IMR-90 (cell line): ENCODE results near the gene MTG1. TPM values are rescaled to one million over a fixed set of nuclear protein-coding genes. Genes with fewer than 3 reads are reported as not detected.

Experiments
- ATAC-seq: fragments of 200-7000 bp; cut with Tn5 transposase; 2 replicates; pipeline ENCODE4 v1.9.1; 2020; ENCODE audit warnings: low read depth, mild to moderate bottlenecking, moderate library complexity
- BruUV-seq: library from RNA; stranded (reverse); fragments of 400-500 nt; replicated peaks from 2 replicates; lab custom pipeline; 2021; lab: Mats Ljungman, UMichigan
- CTCF ChIA-PET: fragments of 300-600 bp; formaldehyde crosslinking; extraction: SDS; loops from one replicate; lab custom pipeline; 2021; ENCODE audit warnings: antibody characterized with exemption; lab: Yijun Ruan, JAX
- POLR2A ChIA-PET: fragments of 300-600 bp; sonication (Branson Sonifier 250); formaldehyde crosslinking; loops from one replicate; lab custom pipeline; 2022; ENCODE audit warnings: antibody characterized with exemption; ENCODE audit not compliant: unreplicated experiment; lab: Charles Lee
- DNase-seq: peaks from one replicate; pipeline ENCODE4 v3.0.0; 2013
- H2AFZ ChIP-seq: replicated peaks from 2 replicates; pipeline ENCODE3; 2013; ENCODE audit warnings: low read length, mild to moderate bottlenecking; ENCODE audit not compliant: poor library complexity
- H2AK5ac ChIP-seq: 2 replicates; pipeline ENCODE4 v1.6.1; 2013; ENCODE audit warnings: low read depth, low read length, inconsistent platforms
- H2AK9ac ChIP-seq: replicated peaks from 2 replicates; pipeline ENCODE3; 2013; ENCODE audit warnings: mild to moderate bottlenecking, low read depth, low read length, moderate library complexity; ENCODE audit not compliant: poor library complexity
- H2BK120ac ChIP-seq: 2 replicates; pipeline ENCODE4 v1.6.1; 2013; ENCODE audit warnings: low read depth, low read length, inconsistent platforms
- H2BK15ac ChIP-seq: 3 replicates; pipeline ENCODE4 v1.6.1; 2013; ENCODE audit warnings: low read depth, low read length, inconsistent platforms
- H2BK20ac ChIP-seq: 2 replicates; pipeline ENCODE4 v1.6.1; 2013; ENCODE audit warnings: low read depth, mild to moderate bottlenecking, inconsistent platforms, low read length, moderate library complexity
- H2BK5ac ChIP-seq: 2 replicates; pipeline ENCODE4 v1.6.1; 2013; ENCODE audit warnings: mild to moderate bottlenecking, low read depth, low read length, inconsistent platforms; ENCODE audit not compliant: poor library complexity, severe bottlenecking
- H3K14ac ChIP-seq: replicated peaks from 2 replicates; pipeline ENCODE4 v1.6.1; 2013; ENCODE audit warnings: low read depth, low read length, inconsistent platforms
- H3K18ac ChIP-seq: 2 replicates; pipeline ENCODE4 v1.6.1; 2013; ENCODE audit warnings: low read depth, low read length, control low read depth
- H3K23ac ChIP-seq: 2 replicates; pipeline ENCODE4 v1.6.1; 2013; ENCODE audit warnings: low read depth, low read length, inconsistent platforms
- H3K27ac ChIP-seq: 2 replicates; pipeline ENCODE4 v1.5.1; 2013; ENCODE audit warnings: mild to moderate bottlenecking, control low read depth, low read length; ENCODE audit not compliant: insufficient read depth
- H3K27me3 ChIP-seq: 2 replicates; pipeline ENCODE4 v1.6.1; 2013; ENCODE audit warnings: low read length; ENCODE audit not compliant: control insufficient read depth, insufficient read depth
- H3K36me3 ChIP-seq: 2 replicates; pipeline ENCODE4 v1.6.1; 2013; ENCODE audit warnings: low read length, mixed read lengths; ENCODE audit not compliant: control insufficient read depth, insufficient read depth
- H3K4ac ChIP-seq: 2 replicates; pipeline ENCODE4 v1.6.1; 2013; ENCODE audit warnings: low read depth, low read length, inconsistent platforms
- H3K4me1 ChIP-seq: 2 replicates; pipeline ENCODE4 v1.6.1; 2013; ENCODE audit warnings: low read length, mixed read lengths; ENCODE audit not compliant: control insufficient read depth, insufficient read depth
- H3K4me2 ChIP-seq: 2 replicates; pipeline ENCODE4 v1.6.1; 2013; ENCODE audit warnings: low read depth, mild to moderate bottlenecking, control low read depth, low read length, moderate library complexity
- H3K4me3 ChIP-seq: 2 replicates; pipeline ENCODE4 v1.5.1; 2013; ENCODE audit warnings: low read depth, mild to moderate bottlenecking, control low read depth, low read length, moderate library complexity; ENCODE audit not compliant: insufficient read depth
- H3K56ac ChIP-seq: 2 replicates; pipeline ENCODE4 v1.6.1; 2013; ENCODE audit warnings: low read length, inconsistent platforms; ENCODE audit not compliant: insufficient read depth; ENCODE audit errors: extremely low read depth
- H3K79me1 ChIP-seq, 2 experiments: 2 replicates each; pipeline ENCODE4 v1.6.1; 2013; ENCODE audit warnings: low read length in 2 of 2, inconsistent platforms in 1 of 2, low read depth in 1 of 2
- H3K9ac ChIP-seq: 2 replicates; pipeline ENCODE4 v1.6.1; 2013; ENCODE audit warnings: low read depth, low read length, control low read depth
- H3K9me1 ChIP-seq: 2 replicates; pipeline ENCODE4 v1.6.1; 2013; ENCODE audit warnings: low read length, inconsistent platforms; ENCODE audit not compliant: insufficient read depth
- H3K9me3 ChIP-seq: 2 replicates; pipeline ENCODE4 v1.6.1; 2013; ENCODE audit warnings: low read length; ENCODE audit not compliant: control insufficient read depth, insufficient read depth
- H4K20me1 ChIP-seq: 2 replicates; pipeline ENCODE4 v1.6.1; 2013; ENCODE audit warnings: low read length, inconsistent platforms; ENCODE audit not compliant: insufficient read depth
- H4K5ac ChIP-seq: 2 replicates; pipeline ENCODE4 v1.6.1; 2013; ENCODE audit warnings: mild to moderate bottlenecking, low read depth, low read length, control low read depth
- H4K8ac ChIP-seq, 2 experiments: 2 replicates each; pipeline ENCODE4 v1.6.1; 2013; ENCODE audit warnings: low read depth in 2 of 2, low read length in 2 of 2, control low read depth in 1 of 2, inconsistent platforms in 1 of 2
- H4K91ac ChIP-seq: 2 replicates; pipeline ENCODE4 v1.6.1; 2013; ENCODE audit warnings: low read depth, low read length, inconsistent platforms; ENCODE audit not compliant: insufficient read depth
- BHLHE40 ChIP-seq: fragments of 150-350 bp; IDR thresholded peaks from 2 replicates; pipeline ENCODE4 v1.6.1; 2016; ENCODE audit warnings: mild to moderate bottlenecking, low read depth, low read length
- CEBPB ChIP-seq: IDR thresholded peaks from 2 replicates; pipeline ENCODE4 v1.6.1; 2012; ENCODE audit warnings: low read depth, low read length, improper control_type of control experiment
- CHD1 ChIP-seq: IDR thresholded peaks from 2 replicates; pipeline ENCODE4 v1.6.1; 2012; ENCODE audit warnings: low read depth, low read length, improper control_type of control experiment
- CTCF ChIP-seq: conservative IDR thresholded peaks from 2 replicates; pipeline ENCODE4 v1.5.1; 2012; ENCODE audit warnings: mild to moderate bottlenecking, low read depth, low read length, improper control_type of control experiment
- ELK1 ChIP-seq: fragments of 150-350 bp; IDR thresholded peaks from 2 replicates; pipeline ENCODE4 v1.6.1; 2016; ENCODE audit warnings: low read depth, mild to moderate bottlenecking, low read length, moderate library complexity, borderline replicate concordance
- FOS ChIP-seq: fragments of 150-350 bp; IDR thresholded peaks from 2 replicates; pipeline ENCODE4 v1.6.1; 2016; ENCODE audit warnings: low read depth, low read length
- MAFK ChIP-seq: IDR thresholded peaks from 2 replicates; pipeline ENCODE4 v1.6.1; 2012; ENCODE audit warnings: low read depth, low read length, improper control_type of control experiment
- MAZ ChIP-seq: IDR thresholded peaks from 2 replicates; pipeline ENCODE4 v1.6.1; 2012; ENCODE audit warnings: low read depth, mild to moderate bottlenecking, low read length, improper control_type of control experiment, moderate library complexity, borderline replicate concordance
- MXI1 ChIP-seq: IDR thresholded peaks from 2 replicates; pipeline ENCODE4 v1.6.1; 2012; ENCODE audit warnings: low read depth, mild to moderate bottlenecking, low read length, moderate library complexity, borderline replicate concordance
- NFE2L2 ChIP-seq: fragments of 150-350 bp; IDR thresholded peaks from 2 replicates; pipeline ENCODE4 v1.6.1; 2016; ENCODE audit warnings: low read depth, mild to moderate bottlenecking, low read length
- POLR2A ChIP-seq: IDR thresholded peaks from 2 replicates; pipeline ENCODE4 v1.6.1; 2012; ENCODE audit warnings: mild to moderate bottlenecking, low read depth, low read length
- RAD21 ChIP-seq: IDR thresholded peaks from 2 replicates; pipeline ENCODE4 v1.6.1; 2012; ENCODE audit warnings: low read length, improper control_type of control experiment
- RCOR1 ChIP-seq: IDR thresholded peaks from 2 replicates; pipeline ENCODE4 v1.6.1; 2012; ENCODE audit warnings: mild to moderate bottlenecking, low read length, improper control_type of control experiment; ENCODE audit not compliant: insufficient replicate concordance
- RFX5 ChIP-seq: IDR thresholded peaks from 2 replicates; pipeline ENCODE4 v1.8.0; 2012; ENCODE audit warnings: low read depth, mild to moderate bottlenecking, low read length, moderate library complexity
- SMC3 ChIP-seq: fragments of 150-350 bp; IDR thresholded peaks from 2 replicates; pipeline ENCODE4 v1.6.1; 2016; ENCODE audit warnings: low read depth, mild to moderate bottlenecking, antibody characterized with exemption, low read length, moderate library complexity
- USF2 ChIP-seq: fragments of 150-350 bp; IDR thresholded peaks from 2 replicates; pipeline ENCODE4 v1.6.1; 2017; ENCODE audit warnings: mild to moderate bottlenecking, antibody characterized with exemption, low read length, low read depth
- whole genome bisulfite sequencing, 2 experiments: methylation state at CpG; one replicate each; pipeline versions ENCODE4 v1.1.5 to v1.1.7; 2013; ENCODE audit warnings: missing lambda C conversion rate in 2 of 2; ENCODE audit not compliant: insufficient read length in 1 of 2; ENCODE audit errors: extremely low coverage in 2 of 2; 5-methylcytosine and 5-hydroxymethylcytosine counted together
- dilution Hi-C: fragments of 300-500 bp; cut with HindIII; formaldehyde crosslinking; loops from one replicate; pipeline ENCODE4 v1.14.3; 2018; ENCODE audit warnings: low sequenced_read_pairs; ENCODE audit not compliant: unreplicated experiment
- in situ Hi-C: fragments of 300-500 bp; cut with MboI; formaldehyde crosslinking; loops from 3 replicates; pipeline ENCODE4 v1.14.3; 2019; ENCODE audit warnings: low sequenced_read_pairs, inconsistent platforms, mixed read lengths
- intact Hi-C: fragments of 100-400 bp; cut with micrococcal nuclease; formaldehyde crosslinking; loops from 2 replicates; pipeline ENCODE4 v1.10.0; 2022
- polyA plus RNA-seq, 3 experiments: library from polyadenylated mRNA; depleted of rRNA; stranded (reverse); fragments of >200 nt; gene quantifications; 2 replicates each; pipeline ENCODE4 v1.2.3, GENCODE V29; 2012; ENCODE audit warnings: low replicate concordance in 1 of 3
- total RNA-seq: library from RNA; depleted of rRNA; stranded (reverse); fragments of >200 nt; gene quantifications from 2 replicates; pipeline ENCODE4 v1.2.3, GENCODE V29; 2012

MTG1 gene
- total and polyA plus RNA-seq, 2 of the 4 experiments (the other 2 are of a cell fraction): 38.5 to 64.8 TPM

GRCh38 chr10:133361227-133361626, 32.7 kb upstream of the MTG1 start:
- H3K9me1 ChIP-seq: no peaks in the 10 kb centered on the region; the same call in 1 of the 2 replicates
- no peak overlapping the region for H3K4ac ChIP-seq
- no peaks in the 10 kb centered on the region; the same call in 1 of the 2 replicates for H4K20me1 ChIP-seq
- no peak overlapping the region for H3K4me3 ChIP-seq
- intact Hi-C loops (no loop called here), in situ Hi-C loops (no loop called here), dilution Hi-C loops (no loop called here)
- no peak for DNase-seq
- peaks cover 36% of the 10 kb centered on the region for H3K36me3 ChIP-seq
- H3K4me1 ChIP-seq: peaks cover 6% of the 10 kb centered on the region; the same call in 1 of the 2 replicates
- H2AFZ ChIP-seq: no peak overlapping the region
- H2AK9ac ChIP-seq: no peak overlapping the region
- no peak overlapping the region for H3K23ac ChIP-seq
- no peak overlapping the region for H3K27ac ChIP-seq
- ChIA-PET CTCF (no interaction called here), POLR2A (no interaction called here)
- H4K5ac ChIP-seq: no peak overlapping the region
- no peak overlapping the region for H2BK20ac ChIP-seq
- peaks cover 6 to 11% of the 10 kb centered on the region in 2 experiments; a peak in 2 of 4 replicates for H3K79me1 ChIP-seq
- no peak overlapping the region for H2BK120ac ChIP-seq
- H3K14ac ChIP-seq: no peak overlapping the region
- no peak overlapping the region for H2AK5ac ChIP-seq
- H3K9ac ChIP-seq: no peak overlapping the region
- no peak overlapping the region for H3K18ac ChIP-seq
- no peak overlapping the region for H2BK5ac ChIP-seq
- no peak for ATAC-seq
- no peak overlapping the region for H2BK15ac ChIP-seq
- H3K9me3 ChIP-seq: no peaks in the 10 kb centered on the region
- TF ChIP-seq POLR2A (no peak), RCOR1 (no peak), MXI1 (no peak), MAZ (no peak), SMC3 (no peak), RFX5 (no peak), ELK1 (no peak), MAFK (no peak), USF2 (no peak), FOS (no peak), BHLHE40 (no peak), NFE2L2 (no peak), CTCF (no peak), CEBPB (no peak), CHD1 (no peak), RAD21 (no peak)
- H4K8ac ChIP-seq: no peak overlapping the region
- H3K27me3 ChIP-seq: no peaks in the 10 kb centered on the region
- no TSS peak for BruUV-seq
- 83% methylated on average over 2 of the region's 5 CpGs; no CpG with 5 or more reads in 1 of the 2 experiments for WGBS, 2 experiments
- no peak overlapping the region for H3K56ac ChIP-seq
- no peak overlapping the region for H3K4me2 ChIP-seq
- no peak overlapping the region for H4K91ac ChIP-seq
